Breast epithelium (tissue), 3 donors: ENCODE measurements around the gene TINAG.

Experiments used
- POLR2A ChIP-seq: fragments of 450-650 bp; IDR thresholded peaks from one replicate; pipeline ENCODE4 v1.6.1; 2016; ENCODE audit warnings: antibody characterized with exemption, mild to moderate bottlenecking, moderate library complexity
- POLR2AphosphoS5 ChIP-seq, 3 donors: sonication (generic); formaldehyde crosslinking; IDR thresholded peaks; one replicate each; pipeline ENCODE4 v1.6.1; 2017; ENCODE audit warnings: antibody characterized with exemption in 3 of 3

DNA sequence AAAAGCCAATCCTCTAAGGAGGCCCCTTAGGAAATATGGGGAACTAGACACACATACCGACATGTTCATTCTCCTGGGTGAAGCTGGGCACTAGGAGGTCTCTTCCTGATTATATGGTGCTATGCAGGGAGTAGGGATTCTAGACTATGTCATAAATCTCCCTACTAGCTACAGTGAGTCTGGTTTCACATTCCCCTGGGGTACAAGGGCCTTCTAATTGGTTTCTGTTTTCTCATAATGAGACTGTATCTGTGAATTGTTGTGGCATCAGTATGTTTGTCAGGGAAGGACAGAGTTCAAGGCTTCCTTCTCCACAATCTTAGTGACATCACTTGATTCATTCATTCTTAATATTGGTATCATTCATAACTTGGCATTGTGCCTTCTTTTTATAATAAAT lies 103.5 kb downstream of the TINAG start:
- TF ChIP-seq POLR2AphosphoS5 (IDR thresholded peaks at IDR 0.05) (no peak), POLR2A (no peak)
